ENCODE results near the gene MAPK11.

Gene MAPK11

GRCh38 chr22:50261615-50262459 is 8.3 kb downstream of the MAPK11 start, which contains the start of gene MAPK12:
TSS of gene MAPK12 (minus strand) at chr22:50261683. CDS start at chr22:50261509, 174 bp downstream.
- no peak for DNase-seq (ENCODE audit: extremely low read depth, low read depth)

GRCh38 chr22:50260801-50261614 is 9.2 kb downstream of the MAPK11 start:
- no peak for DNase-seq (ENCODE audit: extremely low read depth, low read depth)
- no peak for TF ChIP-seq CTCF (IDR thresholded peaks at IDR 0.05; ENCODE audit: low read depth, low read length)

More at GRCh38 chr22:50261615-50262459, 8.3 kb downstream of the MAPK11 start, which contains the start of gene MAPK12:
- no peak for TF ChIP-seq CTCF (IDR thresholded peaks at IDR 0.05; ENCODE audit: low read depth, low read length)

- no peak for TF ChIP-seq CTCF (IDR thresholded peaks at IDR 0.05; ENCODE audit: low read depth, low read length)
- no peak for DNase-seq (ENCODE audit: extremely low read depth, low read depth)
Measured at GRCh38 chr22:50260434-50260800, 9.8 kb downstream of the MAPK11 start.

GRCh38 chr22:50259302-50259701 is 10.9 kb downstream of the MAPK11 start:
- no peak for DNase-seq (ENCODE audit: extremely low read depth, low read depth)
- no peak for TF ChIP-seq CTCF (IDR thresholded peaks at IDR 0.05; ENCODE audit: low read depth, low read length)

- no peak for TF ChIP-seq CTCF (IDR thresholded peaks at IDR 0.05; ENCODE audit: low read depth, low read length)
- DNase-seq (ENCODE audit: extremely low read depth, low read depth): no peak
Measured at GRCh38 chr22:50258361-50259292, 11.6 kb downstream of the MAPK11 start.

GRCh38 chr22:50257451-50258360 is 12.5 kb downstream of the MAPK11 start:
- DNase-seq (ENCODE audit: extremely low read depth, low read depth): no peak
- TF ChIP-seq CTCF (IDR thresholded peaks at IDR 0.05; ENCODE audit: low read depth, low read length): no peak
